ENCODE measurements around the gene DHX57. TPM values are rescaled to one million over a fixed set of nuclear protein-coding genes. Genes with fewer than 3 reads are reported as not detected.

DHX57 gene
- total RNA-seq, 1 donor from 2014 or later, result 38.6 TPM

DNA sequence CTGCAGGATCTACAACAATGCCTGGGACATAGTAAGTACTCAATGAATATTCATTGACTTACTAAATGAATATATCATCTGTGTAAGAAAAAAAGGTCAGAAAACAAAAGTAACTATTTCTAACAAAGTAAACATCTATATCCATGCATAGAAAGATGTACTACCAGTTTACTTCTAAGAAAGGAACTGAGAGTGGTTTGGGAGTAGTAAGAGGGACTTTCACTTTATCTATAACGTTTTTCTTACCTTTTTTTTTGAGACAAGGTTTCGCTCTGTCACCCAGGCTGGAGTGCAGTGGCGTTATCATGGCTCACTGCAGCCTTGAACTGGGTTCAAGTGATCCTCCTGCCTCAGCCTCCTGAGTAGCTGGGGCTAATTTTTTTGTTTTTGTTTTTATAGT, 25.7 kb downstream of the DHX57 start:
- Mint-ChIP-seq H3K4me3 (ENCODE audit: unreplicated experiment) (no peak overlapping the region), H3K27ac (ENCODE audit: unreplicated experiment) (no peak overlapping the region), H3K27me3 (ENCODE audit: unreplicated experiment) (no peaks in the 10 kb centered on the region), H3K36me3 (ENCODE audit: unreplicated experiment) (no peaks in the 10 kb centered on the region), H3K4me1 (ENCODE audit: low read depth, unreplicated experiment) (no peaks in the 10 kb centered on the region), H3K9me3 (ENCODE audit: unreplicated experiment) (no peaks in the 10 kb centered on the region)
- TF ChIP-seq, protein P1, sequence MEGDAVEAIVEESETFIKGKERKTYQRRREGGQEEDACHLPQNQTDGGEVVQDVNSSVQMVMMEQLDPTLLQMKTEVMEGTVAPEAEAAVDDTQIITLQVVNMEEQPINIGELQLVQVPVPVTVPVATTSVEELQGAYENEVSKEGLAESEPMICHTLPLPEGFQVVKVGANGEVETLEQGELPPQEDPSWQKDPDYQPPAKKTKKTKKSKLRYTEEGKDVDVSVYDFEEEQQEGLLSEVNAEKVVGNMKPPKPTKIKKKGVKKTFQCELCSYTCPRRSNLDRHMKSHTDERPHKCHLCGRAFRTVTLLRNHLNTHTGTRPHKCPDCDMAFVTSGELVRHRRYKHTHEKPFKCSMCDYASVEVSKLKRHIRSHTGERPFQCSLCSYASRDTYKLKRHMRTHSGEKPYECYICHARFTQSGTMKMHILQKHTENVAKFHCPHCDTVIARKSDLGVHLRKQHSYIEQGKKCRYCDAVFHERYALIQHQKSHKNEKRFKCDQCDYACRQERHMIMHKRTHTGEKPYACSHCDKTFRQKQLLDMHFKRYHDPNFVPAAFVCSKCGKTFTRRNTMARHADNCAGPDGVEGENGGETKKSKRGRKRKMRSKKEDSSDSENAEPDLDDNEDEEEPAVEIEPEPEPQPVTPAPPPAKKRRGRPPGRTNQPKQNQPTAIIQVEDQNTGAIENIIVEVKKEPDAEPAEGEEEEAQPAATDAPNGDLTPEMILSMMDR (IDR thresholded peaks at IDR 0.05; ENCODE audit: partially characterized antibody, unreplicated experiment), result no peak
- no peak for DNase-seq

DNA sequence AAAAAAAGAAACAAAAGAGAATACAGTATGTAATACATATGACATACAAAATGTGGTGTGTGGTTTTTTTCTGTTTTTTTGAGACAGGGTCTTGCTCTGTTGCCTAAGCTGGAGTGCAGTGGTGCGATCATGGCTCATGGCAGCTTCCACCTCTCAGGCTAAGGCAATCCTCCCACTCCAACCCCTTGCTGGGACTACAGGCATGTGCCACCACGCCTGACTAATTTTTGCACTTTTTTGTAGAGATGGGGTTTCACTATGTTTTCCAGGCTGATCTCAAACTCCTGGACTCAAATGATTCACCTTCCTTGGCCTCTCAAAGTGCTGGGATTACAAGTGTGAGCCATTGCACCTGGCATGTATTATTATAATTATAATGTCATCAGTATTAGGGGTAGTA, 38.9 kb downstream of the DHX57 start:
- no peaks in the 10 kb centered on the region for H3K4me1 Mint-ChIP-seq (ENCODE audit: low read depth, unreplicated experiment)
- no peak for DNase-seq
- H3K36me3 Mint-ChIP-seq (ENCODE audit: unreplicated experiment), result no peaks in the 10 kb centered on the region
- TF ChIP-seq, protein P1 (IDR thresholded peaks at IDR 0.05; ENCODE audit: partially characterized antibody, unreplicated experiment), result no peak
- H3K27ac Mint-ChIP-seq (ENCODE audit: unreplicated experiment), result no peak overlapping the region
- peaks cover under 1% of the 10 kb centered on the region for H3K27me3 Mint-ChIP-seq (ENCODE audit: unreplicated experiment)
- peaks cover 2% of the 10 kb centered on the region for H3K9me3 Mint-ChIP-seq (ENCODE audit: unreplicated experiment)
- no peak overlapping the region for H3K4me3 Mint-ChIP-seq (ENCODE audit: unreplicated experiment)

DNA sequence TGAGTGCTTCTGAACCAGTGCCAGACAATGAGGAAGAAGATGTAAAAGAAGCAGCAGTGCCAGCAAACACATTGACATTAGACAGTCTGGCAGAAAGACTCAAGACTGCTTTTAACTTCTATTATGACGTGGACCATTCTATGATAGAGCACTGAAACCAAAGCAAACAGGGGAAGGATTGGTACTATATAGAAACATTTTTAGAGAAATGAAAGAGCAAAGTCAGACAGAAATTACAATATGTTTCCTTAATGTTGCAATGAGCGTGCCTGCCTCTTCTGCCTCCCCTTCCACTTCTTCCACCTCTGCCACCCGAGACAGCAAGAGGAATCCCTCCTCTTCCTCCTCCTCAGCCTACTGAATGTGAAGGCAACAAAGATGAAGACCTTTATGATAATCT, 39.7 kb downstream of the DHX57 start:
- H3K9me3 Mint-ChIP-seq (ENCODE audit: unreplicated experiment), result peaks cover 2% of the 10 kb centered on the region
- no peaks in the 10 kb centered on the region for H3K36me3 Mint-ChIP-seq (ENCODE audit: unreplicated experiment)
- no peak for DNase-seq
- H3K27ac Mint-ChIP-seq (ENCODE audit: unreplicated experiment), result no peak overlapping the region
- H3K4me3 Mint-ChIP-seq (ENCODE audit: unreplicated experiment), result no peak overlapping the region
- TF ChIP-seq, protein P1 (IDR thresholded peaks at IDR 0.05; ENCODE audit: partially characterized antibody, unreplicated experiment), result no peak
- H3K4me1 Mint-ChIP-seq (ENCODE audit: low read depth, unreplicated experiment), result no peaks in the 10 kb centered on the region
- H3K27me3 Mint-ChIP-seq (ENCODE audit: unreplicated experiment), result peaks cover 2% of the 10 kb centered on the region

DNA sequence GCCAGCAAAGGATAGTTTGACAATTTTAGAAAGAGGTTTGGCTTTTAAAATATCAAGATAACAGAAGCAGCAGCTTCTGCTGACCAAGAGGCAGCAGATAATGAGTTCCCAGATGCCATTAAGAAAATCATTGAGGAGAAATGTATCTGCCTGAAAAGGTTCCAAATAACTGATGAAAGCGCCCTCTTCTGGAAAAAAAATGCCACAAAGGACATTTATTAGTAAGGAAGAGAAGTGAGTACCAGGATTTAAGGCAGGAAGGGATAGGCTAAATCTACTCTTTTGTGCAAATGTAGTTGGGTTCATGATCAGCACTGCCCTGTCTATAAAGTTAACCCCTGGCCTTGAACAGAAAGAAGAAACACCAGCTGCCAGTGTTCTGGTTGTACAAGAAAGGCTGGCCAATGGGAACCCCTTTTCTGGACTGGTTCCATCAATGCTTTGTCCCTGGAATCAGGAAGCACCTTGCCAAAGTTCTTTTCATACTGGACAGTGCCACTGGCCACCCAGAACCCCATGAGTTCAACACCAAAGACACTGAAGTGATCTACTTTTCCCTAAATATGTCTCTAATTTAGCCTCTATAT, 40.6 kb downstream of the DHX57 start:
- Mint-ChIP-seq H3K4me3 (ENCODE audit: unreplicated experiment) (no peak overlapping the region), H3K27me3 (ENCODE audit: unreplicated experiment) (peaks cover 2% of the 10 kb centered on the region), H3K27ac (ENCODE audit: unreplicated experiment) (no peak overlapping the region), H3K36me3 (ENCODE audit: unreplicated experiment) (no peaks in the 10 kb centered on the region), H3K9me3 (ENCODE audit: unreplicated experiment) (peaks cover 2% of the 10 kb centered on the region), H3K4me1 (ENCODE audit: low read depth, unreplicated experiment) (no peaks in the 10 kb centered on the region)
- no peak for DNase-seq
- TF ChIP-seq, protein P1 (IDR thresholded peaks at IDR 0.05; ENCODE audit: partially characterized antibody, unreplicated experiment), result peak; percentile 39

DNA sequence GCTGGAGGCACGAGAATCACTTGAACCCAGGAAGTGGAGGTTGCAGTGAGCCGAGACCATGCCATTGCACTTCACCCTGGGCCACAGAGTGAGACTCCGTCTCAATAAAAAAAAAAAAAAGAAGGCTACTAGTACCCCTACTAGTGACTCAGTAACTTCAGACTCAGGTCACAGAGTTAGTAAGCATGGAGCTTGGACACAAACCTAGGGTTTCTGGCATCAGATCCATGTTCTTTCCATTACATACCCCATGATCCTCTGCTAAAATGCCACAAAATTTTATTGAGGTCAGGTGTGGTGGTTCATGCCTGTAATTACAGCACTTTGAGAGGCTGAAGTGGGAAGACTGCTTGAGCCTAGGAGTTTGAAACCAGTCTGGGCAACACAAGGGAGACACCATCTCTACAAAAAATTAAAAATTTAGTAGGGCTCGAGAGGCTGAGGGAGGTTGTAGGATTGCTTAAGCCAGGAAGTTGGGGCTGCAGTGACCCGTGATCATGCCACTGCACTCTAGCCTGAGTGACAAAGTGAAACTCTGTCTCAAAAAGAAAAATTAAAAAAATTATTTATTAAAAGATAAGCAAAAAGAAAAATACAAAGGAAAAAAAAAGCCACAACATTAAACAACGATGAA, 45.1 kb downstream of the DHX57 start:
- H3K9me3 Mint-ChIP-seq (ENCODE audit: unreplicated experiment), result no peaks in the 10 kb centered on the region
- TF ChIP-seq, protein P1 (IDR thresholded peaks at IDR 0.05; ENCODE audit: partially characterized antibody, unreplicated experiment), result no peak
- H3K4me3 Mint-ChIP-seq (ENCODE audit: unreplicated experiment), result no peak overlapping the region
- no peak overlapping the region for H3K27ac Mint-ChIP-seq (ENCODE audit: unreplicated experiment)
- no peak for DNase-seq
- H3K4me1 Mint-ChIP-seq (ENCODE audit: low read depth, unreplicated experiment), result no peaks in the 10 kb centered on the region
- H3K27me3 Mint-ChIP-seq (ENCODE audit: unreplicated experiment), result peaks cover 2% of the 10 kb centered on the region
- no peaks in the 10 kb centered on the region for H3K36me3 Mint-ChIP-seq (ENCODE audit: unreplicated experiment)
